Pancreas (tissue), 10 donors: ENCODE data around the gene ZNF436. TPM values are rescaled to one million over a fixed set of nuclear protein-coding genes. Genes with fewer than 3 reads are reported as not detected.

Experiments used
- ATAC-seq, 4 donors: fragments of 200-7000 bp; cut with Tn5 transposase; one replicate each; pipeline versions ENCODE4 v1.8.0 to v1.9.1; 2020; ENCODE audit warnings: mild to moderate bottlenecking in 4 of 4, moderate library complexity in 4 of 4
- DNase-seq, 6 donors: peaks; one replicate each; pipeline ENCODE4 v3.0.0-alpha.2; 2020
- FAIRE-seq: peaks from 2 replicates; lab custom pipeline; 2012; peaks lifted over from hg19 to GRCh38; lab: Jason Lieb, UNC
- H3K27ac ChIP-seq, 4 donors: fragments of 200-600 bp; sonication (generic); 1 replicate in 3 of 4; 2 replicates in 1 of 4; pipeline versions ENCODE4 v1.5.0 to v1.8.0; 2020
- H3K27me3 ChIP-seq, 4 donors: fragments of 200-600 bp; one replicate each; pipeline ENCODE4 v1.8.0; 2021
- H3K36me3 ChIP-seq, 3 donors: fragments of 200-600 bp; sonication (generic) in 1 of 3; one replicate each; pipeline versions ENCODE4 v1.5.0 to v1.8.0; 2020 to 2021
- H3K4me1 ChIP-seq, 3 donors: fragments of 200-600 bp; one replicate each; pipeline ENCODE4 v1.8.0; 2021
- H3K4me3 ChIP-seq, 4 donors: fragments of 200-600 bp; sonication (generic) in 2 of 4; one replicate each; pipeline versions ENCODE4 v1.5.0 to v1.8.0; 2020 to 2021
- H3K9me3 ChIP-seq, 4 donors: fragments of 200-600 bp; one replicate each; pipeline ENCODE4 v1.8.0; 2021
- CTCF ChIP-seq, 4 donors: fragments of 200-600 bp; sonication (generic) in 3 of 4; IDR thresholded peaks; one replicate each; pipeline versions ENCODE4 v1.5.0 to v1.8.0; 2021; ENCODE audit warnings: antibody characterized with exemption in 4 of 4
- WGBS, 2 donors: extraction: QIAGEN DNeasy Blood & Tissue Kit; methylation state at CpG; one replicate each; pipeline ENCODE4 v1.1.7; 2013; 5-methylcytosine and 5-hydroxymethylcytosine counted together
- intact Hi-C, 3 donors: fragments of 100-400 bp; cut with DNase I; formaldehyde crosslinking; loops; one replicate each; pipeline versions ENCODE4 v1.11.1 to v1.14.2; 2022
- polyA plus RNA-seq, 2 donors: library from polyadenylated mRNA; stranded (reverse); fragments of 200-250 nt; gene quantifications; one replicate each; pipeline ENCODE4 v1.2.3, GENCODE V29; 2013
- total RNA-seq, 6 donors: library from RNA; stranded (reverse); fragmentation: NEBNext Ultra II Directional in 4 of 6; extraction: Animal tissue kit (Norgen Biotek cat#: 25700) in 4 of 6; gene quantifications; one replicate each; pipeline versions ENCODE4 v1.2.1 to v1.2.4, GENCODE V29; 2021 to 2023
- donor health status: healthy with polysubstance abuse.
- donor health status: DM: no; HTN: no; CAD: no; lungs with moderate emphysema.
- donor health status: DM: no; HTN: no; CAD: no.
- donor health status: control.
- donor health status: control.
- donor health status: Bipolar disorder and iron deficiency.
- donor health status: DM: yes; HTN: yes; CAD: no.
- donor health status: DM: no; HTN: no; CAD: no.
- donor health status: DM: no; HTN: no; CAD: no.
- donor health status: DM: yes; HTN: yes; CAD: no.

Gene ZNF436
- total and polyA plus RNA-seq, 8 donors, result 2.1 to 11.8 (median 3.9) TPM

- Histone ChIP-seq H3K4me1 (peaks cover 20 to 39% (median 34%) of the 10 kb centered on the region in 3 donors), H3K4me3 (no peak overlapping the region), H3K9me3 (no peaks in the 10 kb centered on the region), H3K27ac (peak overlapping the region in 3 of 4 donors; percentile 17 to 58 (median 45)), H3K27me3 (no peaks in the 10 kb centered on the region), H3K36me3 (peaks cover 0 to 25% (median 4%) of the 10 kb centered on the region in 3 donors)
- TF ChIP-seq CTCF (IDR thresholded peaks at IDR 0.05), result no peak
- DNase-seq (no peak), ATAC-seq (no peak), FAIRE-seq (no peak)
- intact Hi-C loops, result no loop called here
- 45% methylated on average over 4 of the region's 4 CpGs for WGBS, 2 donors
These were observed 33.7 kb upstream of the ZNF436 start for GRCh38 chr1:23403355-23403734.

GRCh38 chr1:23403038-23403336 lies 33.4 kb upstream of the ZNF436 start:
- Histone ChIP-seq H3K27me3 (no peaks in the 10 kb centered on the region), H3K36me3 (peaks cover 0 to 25% (median 4%) of the 10 kb centered on the region in 3 donors), H3K27ac (peak overlapping the region in 3 of 4 donors; percentile 17 to 58 (median 45)), H3K4me3 (no peak overlapping the region), H3K9me3 (no peaks in the 10 kb centered on the region), H3K4me1 (peaks cover 20 to 39% (median 34%) of the 10 kb centered on the region in 3 donors)
- WGBS, 2 donors, result 37% methylated on average over 6 of the region's 6 CpGs
- no peak for TF ChIP-seq CTCF (IDR thresholded peaks at IDR 0.05)
- peak in 1 of 6 donors; percentile 34 for DNase-seq
- ATAC-seq, result peak in 2 of 4 donors; percentile 33 to 56
- FAIRE-seq, result no peak
- intact Hi-C loops, result no loop called here

GRCh38 chr1:23402286-23403037 lies 32.8 kb upstream of the ZNF436 start:
- peak overlapping the region in 2 of 4 donors; percentile 17 to 45 for H3K27ac ChIP-seq
- ATAC-seq (peak in 1 of 4 donors; percentile 5), DNase-seq (no peak), FAIRE-seq (no peak)
- no peak overlapping the region for H3K4me3 ChIP-seq
- WGBS, 2 donors, result 84 to 89% methylated on average over 11 of the region's 11 CpGs
- H3K9me3 ChIP-seq, result no peaks in the 10 kb centered on the region
- peaks cover 20 to 39% (median 34%) of the 10 kb centered on the region in 3 donors for H3K4me1 ChIP-seq
- no peak for TF ChIP-seq CTCF (IDR thresholded peaks at IDR 0.05)
- no peaks in the 10 kb centered on the region for H3K27me3 ChIP-seq
- intact Hi-C loops, result no loop called here
- peaks cover 0 to 30% (median 8%) of the 10 kb centered on the region in 3 donors for H3K36me3 ChIP-seq

GRCh38 chr1:23401313-23401712 lies 31.7 kb upstream of the ZNF436 start:
- FAIRE-seq (no peak), ATAC-seq (no peak), DNase-seq (no peak)
- WGBS, 2 donors, result 78 to 81% methylated on average over 6 of the region's 6 CpGs
- H3K4me3 ChIP-seq, result no peak overlapping the region
- no peaks in the 10 kb centered on the region for H3K27me3 ChIP-seq
- peak overlapping the region in 2 of 4 donors; percentile 16 to 34 for H3K27ac ChIP-seq
- no peak for TF ChIP-seq CTCF (IDR thresholded peaks at IDR 0.05)
- H3K4me1 ChIP-seq, result peaks cover 20 to 38% (median 34%) of the 10 kb centered on the region in 3 donors
- intact Hi-C loops, result no loop called here
- H3K36me3 ChIP-seq, result peaks cover 0 to 40% (median 10%) of the 10 kb centered on the region in 3 donors
- no peaks in the 10 kb centered on the region for H3K9me3 ChIP-seq
